H7 (cell line): ENCODE results near the gene LIFR. TPM values are rescaled to one million over a fixed set of nuclear protein-coding genes. Genes with fewer than 3 reads are reported as not detected.

ENCODE experiments used
- DNase-seq: peaks from one replicate; pipeline ENCODE4 v3.0.0; 2012
- H3K27me3 ChIP-seq: 2 replicates; pipeline ENCODE4 v1.6.0; 2011; ENCODE audit warnings: mild to moderate bottlenecking, low read length; ENCODE audit not compliant: control insufficient read depth, insufficient read depth
- H3K36me3 ChIP-seq: replicated peaks from 2 replicates; pipeline ENCODE4 v1.5.1; 2011; ENCODE audit warnings: low read length; ENCODE audit not compliant: control insufficient read depth, insufficient read depth
- H3K4me3 ChIP-seq: 2 replicates; pipeline ENCODE4 v1.5.1; 2011; ENCODE audit warnings: low read depth, mild to moderate bottlenecking, control low read depth, low read length, moderate library complexity; ENCODE audit not compliant: insufficient read depth
- total RNA-seq: library from RNA; depleted of rRNA; stranded (reverse); fragments of >200 nt; shearing (Covaris generic); gene quantifications from 2 replicates; pipeline ENCODE4 v1.2.3, GENCODE V29; 2014

Gene LIFR
- total RNA-seq, 1 experiment from 2014 or later: 10.5 TPM

DNA sequence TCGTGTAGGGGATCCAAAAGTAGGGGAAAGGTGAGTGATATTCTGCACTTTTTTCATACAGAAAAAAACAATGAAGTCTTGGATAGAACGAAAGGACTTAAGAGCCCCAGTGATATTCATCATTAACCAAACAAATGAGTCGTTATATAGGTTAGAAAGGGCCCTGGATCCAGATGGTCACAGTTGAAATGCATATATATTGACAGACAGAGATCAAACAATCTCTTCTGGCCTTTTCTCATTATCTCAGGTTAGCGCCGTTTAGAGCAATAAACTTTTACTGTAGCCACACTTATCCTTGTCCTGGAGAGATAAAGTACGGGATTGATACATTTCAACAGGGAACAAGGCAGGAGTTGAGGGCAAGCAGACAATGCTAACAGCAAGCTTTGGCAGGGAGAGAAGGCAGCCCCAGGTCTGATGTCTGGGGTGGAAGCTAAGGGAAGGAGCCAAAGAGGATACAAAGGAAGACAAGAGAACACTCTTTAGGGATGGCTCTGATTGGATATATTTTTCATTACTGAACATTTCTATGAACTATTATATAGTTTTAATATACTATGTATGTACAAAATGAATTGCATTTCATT, 77.0 kb downstream of the LIFR start:
- no peaks in the 10 kb centered on the region for H3K27me3 ChIP-seq
- no peak overlapping the region for H3K4me3 ChIP-seq
- DNase-seq: no peak
- no peaks in the 10 kb centered on the region; the same call in 1 of the 2 replicates for H3K36me3 ChIP-seq

DNA sequence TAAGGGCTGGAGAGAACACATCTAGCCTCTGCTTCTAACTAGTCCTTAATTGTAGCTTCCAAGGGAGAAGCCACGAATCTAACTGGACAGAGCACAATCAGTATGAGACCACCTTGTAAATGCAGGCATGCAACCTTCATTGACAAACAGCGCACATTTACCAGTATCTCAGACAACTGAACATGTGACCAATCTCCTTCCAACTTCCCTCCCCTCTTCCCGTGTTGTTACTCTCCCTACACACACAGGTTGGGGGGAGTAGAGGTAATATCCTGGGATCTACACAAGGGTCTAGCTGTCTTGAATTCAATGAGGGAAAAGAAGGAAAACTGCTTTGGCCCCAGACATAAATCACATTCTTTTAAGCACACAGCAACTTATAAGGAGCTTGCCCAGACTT, 77.6 kb downstream of the LIFR start:
- no peak for DNase-seq
- no peak overlapping the region for H3K4me3 ChIP-seq
- no peaks in the 10 kb centered on the region; the same call in 1 of the 2 replicates for H3K36me3 ChIP-seq
- H3K27me3 ChIP-seq: no peaks in the 10 kb centered on the region

DNA sequence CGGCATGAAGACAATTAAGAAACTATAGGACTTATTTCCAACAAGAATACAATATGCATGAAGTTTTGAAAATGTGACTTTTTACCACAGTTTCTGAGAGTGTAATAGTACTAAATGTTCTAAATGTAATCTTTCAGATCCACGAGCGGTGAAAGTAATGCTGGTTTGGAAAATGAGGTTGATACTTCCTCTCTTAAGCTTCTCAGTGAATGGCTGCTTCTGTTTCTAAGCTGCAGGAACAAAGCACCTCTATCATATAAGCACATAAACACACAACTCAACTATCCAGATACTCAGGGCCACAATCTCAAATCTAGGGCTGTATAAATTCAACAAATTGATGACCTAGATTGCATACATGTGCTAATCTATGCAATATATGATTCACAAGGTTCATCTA, 78.3 kb downstream of the LIFR start:
- no peak for DNase-seq
- Histone ChIP-seq H3K4me3 (no peak overlapping the region), H3K27me3 (no peaks in the 10 kb centered on the region), H3K36me3 (no peaks in the 10 kb centered on the region; the same call in 1 of the 2 replicates)

DNA sequence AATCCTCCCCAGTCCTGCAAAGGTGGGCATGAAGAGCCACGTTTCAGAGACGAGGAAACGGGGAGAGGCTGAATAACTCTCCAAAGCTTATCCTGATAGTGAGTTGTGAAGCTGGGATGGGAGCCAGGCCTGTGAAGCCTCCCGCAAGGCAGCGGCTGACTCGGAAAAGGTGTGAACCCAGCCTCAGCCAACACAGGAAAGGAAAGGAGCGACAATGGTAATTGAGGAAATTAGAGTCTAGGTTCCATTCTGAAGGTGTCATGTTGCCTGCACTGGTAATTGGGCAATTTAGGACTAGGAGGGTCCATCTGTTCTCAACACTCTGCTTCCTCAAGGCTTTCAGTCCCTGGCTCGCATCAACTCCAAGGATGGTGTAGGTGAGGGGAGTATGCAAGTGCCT, 83.4 kb downstream of the LIFR start:
- Histone ChIP-seq H3K4me3 (no peak overlapping the region), H3K27me3 (no peaks in the 10 kb centered on the region), H3K36me3 (no peaks in the 10 kb centered on the region)
- DNase-seq: no peak

DNA sequence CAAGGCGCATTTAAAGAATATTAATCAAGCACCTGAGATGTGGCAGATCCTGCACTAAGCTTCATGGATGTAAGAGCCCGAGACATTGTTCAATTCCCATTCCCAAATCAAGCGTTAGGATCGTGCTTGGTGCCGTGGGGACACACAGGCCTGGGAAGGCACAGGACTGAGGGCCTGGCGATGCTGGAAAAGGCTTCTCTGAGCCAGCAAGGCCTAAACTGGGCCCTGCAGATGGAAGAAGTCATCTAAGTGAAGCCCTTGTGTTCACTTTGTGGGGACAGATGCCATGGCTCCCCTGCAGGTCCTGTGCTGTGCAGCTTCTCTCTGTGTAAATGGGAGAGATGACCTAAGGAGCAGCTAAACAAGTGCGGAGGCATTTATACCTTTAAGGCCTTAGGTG, 83.9 kb downstream of the LIFR start:
- no peaks in the 10 kb centered on the region for H3K36me3 ChIP-seq
- H3K27me3 ChIP-seq: no peaks in the 10 kb centered on the region
- no peak overlapping the region for H3K4me3 ChIP-seq
- no peak for DNase-seq

DNA sequence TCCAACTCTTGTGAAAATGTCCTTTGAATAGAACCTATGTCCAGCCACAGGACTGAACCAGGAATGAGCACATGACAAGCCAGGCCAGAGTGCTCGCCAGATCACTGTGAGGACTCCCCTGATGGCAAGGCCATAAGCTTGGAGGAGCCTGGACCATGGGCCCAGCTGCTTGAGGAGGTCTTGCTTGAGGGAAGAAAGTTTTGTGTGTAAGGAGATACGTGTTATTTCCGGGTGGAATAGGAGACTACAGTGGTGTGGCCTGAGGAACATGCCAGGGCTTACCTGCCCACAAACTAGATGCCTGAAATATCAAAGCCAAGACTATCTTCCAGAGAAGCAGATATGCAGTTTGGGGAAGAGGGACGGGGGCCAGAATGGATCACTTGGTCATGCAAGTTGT, 84.7 kb downstream of the LIFR start:
- DNase-seq: no peak
- no peaks in the 10 kb centered on the region for H3K36me3 ChIP-seq
- H3K27me3 ChIP-seq: no peaks in the 10 kb centered on the region
- no peak overlapping the region for H3K4me3 ChIP-seq

DNA sequence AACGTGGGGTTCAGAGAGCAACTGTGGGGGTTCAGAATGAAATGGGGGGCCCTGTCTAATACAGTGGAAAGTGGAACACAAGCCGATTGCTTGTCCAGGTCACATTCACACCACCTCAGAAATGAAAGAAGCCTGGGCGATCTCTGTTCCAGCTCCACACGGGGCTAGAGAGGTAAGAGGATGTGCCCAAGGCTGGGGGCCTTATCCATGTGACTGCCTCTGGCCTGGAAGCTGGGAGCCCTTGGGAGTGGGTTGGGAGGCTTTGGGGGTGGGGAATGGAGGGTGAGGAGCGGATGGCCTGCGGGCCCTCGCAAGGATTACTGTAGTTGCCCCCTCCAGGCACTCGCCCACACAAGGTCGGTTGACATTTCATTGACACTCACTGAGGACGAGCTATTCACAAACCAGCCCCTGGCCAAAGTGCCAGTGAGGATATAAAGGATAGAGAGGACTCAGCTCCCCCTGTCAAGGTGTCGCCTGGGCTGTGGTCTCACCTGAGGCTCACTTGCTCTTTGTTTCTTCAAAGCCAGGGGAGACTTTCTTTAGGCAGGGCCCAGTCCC, 86.7 kb downstream of the LIFR start:
- Histone ChIP-seq H3K27me3 (no peaks in the 10 kb centered on the region), H3K4me3 (no peak overlapping the region), H3K36me3 (no peaks in the 10 kb centered on the region)
- no peak for DNase-seq

DNA sequence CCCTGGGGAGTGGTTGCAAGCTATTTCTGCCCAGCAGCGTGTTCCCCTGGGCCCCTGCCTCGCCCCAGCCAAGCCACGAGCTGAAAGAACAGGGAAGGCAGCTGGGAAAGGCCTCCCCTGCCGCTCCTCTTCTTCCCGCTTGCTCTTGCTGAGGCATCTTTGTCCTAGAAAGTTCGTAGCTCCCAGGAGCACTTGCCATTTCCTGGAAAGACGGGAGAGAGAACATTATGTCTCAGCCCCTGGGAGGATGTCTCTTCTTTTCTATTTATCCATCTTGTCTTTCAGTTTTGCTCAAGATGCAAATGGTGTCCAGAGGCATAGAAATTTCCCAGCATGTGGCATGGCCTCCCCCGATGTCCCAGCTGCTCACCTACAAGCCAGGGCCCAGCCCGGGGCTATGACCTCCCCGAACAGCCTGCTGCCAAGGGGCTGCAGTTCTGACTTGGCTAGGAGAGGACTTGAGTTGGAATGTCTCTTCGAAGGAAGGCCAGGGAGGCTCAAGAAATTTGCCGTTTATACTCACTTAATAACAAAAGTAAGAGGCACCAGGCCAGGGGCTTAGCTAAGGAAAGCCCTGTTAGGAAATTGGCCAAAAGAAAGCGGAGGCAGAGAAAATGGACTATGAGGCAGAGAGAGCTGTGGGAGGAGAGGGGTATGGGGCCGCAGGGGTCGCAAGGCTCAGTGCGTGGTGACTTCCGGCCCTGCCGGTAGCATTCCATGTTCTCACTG, 87.3 kb downstream of the LIFR start:
- DNase-seq: peak; percentile 38
- H3K4me3 ChIP-seq: no peak overlapping the region
- H3K36me3 ChIP-seq: no peaks in the 10 kb centered on the region
- H3K27me3 ChIP-seq: no peaks in the 10 kb centered on the region

DNA sequence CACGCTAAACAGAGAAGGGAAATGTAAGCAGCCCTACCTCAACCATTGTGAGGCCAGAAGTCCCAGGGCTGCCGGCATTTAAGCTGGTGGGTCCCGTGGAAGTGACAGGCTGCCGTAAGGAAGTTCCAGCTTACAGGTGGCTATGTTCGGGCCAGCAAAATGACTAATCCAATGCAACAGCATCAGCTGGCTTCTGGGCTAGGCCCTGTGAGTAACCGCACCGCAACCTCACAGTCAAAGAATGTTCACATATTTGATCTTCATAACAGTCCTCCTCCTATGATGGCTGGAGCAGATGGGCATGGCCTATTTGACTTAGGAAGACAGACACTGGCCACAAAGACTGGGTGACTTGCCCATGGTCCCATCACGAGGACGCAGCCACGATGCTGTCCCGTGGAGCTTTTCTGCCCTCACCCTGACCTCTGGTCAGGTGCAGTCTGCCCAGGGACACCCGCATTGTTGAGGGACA, 88.2 kb downstream of the LIFR start:
- Histone ChIP-seq H3K27me3 (no peaks in the 10 kb centered on the region), H3K36me3 (no peaks in the 10 kb centered on the region), H3K4me3 (no peak overlapping the region)
- no peak for DNase-seq

DNA sequence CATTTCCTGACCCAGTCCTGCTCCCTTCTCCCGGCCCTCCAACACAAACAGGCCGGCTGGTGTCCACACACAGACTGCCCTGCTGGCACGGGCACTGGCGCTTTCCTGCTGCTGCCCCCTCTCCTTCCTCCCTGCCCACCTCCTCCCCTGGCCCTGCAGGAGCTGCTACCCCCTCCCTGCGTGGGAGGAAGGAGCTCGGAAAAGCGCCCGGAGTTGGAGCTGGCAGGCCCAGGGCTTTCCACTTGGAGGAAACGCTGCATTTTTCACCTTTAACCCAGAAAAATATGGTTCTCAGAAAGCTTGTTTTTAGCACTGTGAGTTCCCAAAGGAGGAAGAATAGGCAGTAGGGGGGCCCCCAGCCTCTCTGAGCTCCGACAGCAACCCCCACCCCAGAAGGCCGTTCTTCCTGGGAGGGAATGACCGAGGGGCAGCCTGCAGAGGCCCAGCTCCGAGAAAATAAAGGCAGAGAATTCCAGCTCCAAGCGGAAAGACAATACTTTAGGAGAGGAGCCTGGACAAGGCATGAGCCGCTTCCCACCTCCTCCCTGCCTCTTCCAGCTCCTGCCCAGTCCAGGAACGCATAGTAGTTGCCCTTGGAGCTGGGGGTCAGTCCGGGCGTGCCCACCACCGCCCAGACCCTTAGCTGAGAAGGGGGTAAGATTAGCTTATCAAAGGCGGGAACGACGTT, 88.9 kb downstream of the LIFR start:
- no peaks in the 10 kb centered on the region for H3K27me3 ChIP-seq
- H3K4me3 ChIP-seq: no peak overlapping the region
- no peaks in the 10 kb centered on the region for H3K36me3 ChIP-seq
- peak; percentile 63 for DNase-seq

DNA sequence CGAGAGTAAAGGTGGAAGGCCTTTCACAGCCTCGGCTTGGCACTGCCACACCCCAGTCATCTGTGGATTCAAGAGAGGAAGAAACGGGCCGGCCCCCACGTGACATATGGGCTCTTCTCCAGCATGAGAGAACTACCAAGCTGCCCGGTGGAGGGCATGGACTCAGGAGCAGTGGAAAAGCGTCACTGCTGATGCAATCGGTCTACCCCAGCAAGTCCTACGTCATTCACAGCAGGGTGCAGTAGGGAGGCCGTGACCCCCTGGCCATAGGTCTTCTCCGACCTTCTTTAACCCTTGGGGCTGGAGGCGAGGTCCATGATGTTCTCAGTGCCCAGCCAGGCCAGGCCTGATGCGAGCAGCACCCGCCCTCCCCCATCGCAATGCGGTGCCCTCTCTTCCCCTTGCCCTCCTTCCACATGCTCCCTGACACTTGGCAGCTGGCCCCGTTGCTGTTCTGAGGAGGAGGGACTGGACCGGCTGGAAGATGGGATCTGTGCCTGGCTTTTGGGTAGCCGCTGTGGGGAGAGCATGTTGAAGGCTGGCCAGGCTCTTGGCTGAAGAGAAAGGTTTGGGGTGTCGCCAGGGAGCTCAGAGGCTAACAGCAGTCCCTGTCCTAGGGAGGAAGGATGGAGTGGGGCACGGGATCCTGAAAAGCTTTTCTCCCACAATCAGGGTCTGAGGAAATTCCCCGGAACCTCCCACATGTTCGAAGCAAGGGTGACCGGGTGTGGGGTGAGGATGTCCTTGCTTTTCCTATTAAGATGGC, 89.8 kb downstream of the LIFR start:
- Histone ChIP-seq H3K27me3 (no peaks in the 10 kb centered on the region), H3K4me3 (no peak overlapping the region), H3K36me3 (no peaks in the 10 kb centered on the region)
- DNase-seq: peak; percentile 30

DNA sequence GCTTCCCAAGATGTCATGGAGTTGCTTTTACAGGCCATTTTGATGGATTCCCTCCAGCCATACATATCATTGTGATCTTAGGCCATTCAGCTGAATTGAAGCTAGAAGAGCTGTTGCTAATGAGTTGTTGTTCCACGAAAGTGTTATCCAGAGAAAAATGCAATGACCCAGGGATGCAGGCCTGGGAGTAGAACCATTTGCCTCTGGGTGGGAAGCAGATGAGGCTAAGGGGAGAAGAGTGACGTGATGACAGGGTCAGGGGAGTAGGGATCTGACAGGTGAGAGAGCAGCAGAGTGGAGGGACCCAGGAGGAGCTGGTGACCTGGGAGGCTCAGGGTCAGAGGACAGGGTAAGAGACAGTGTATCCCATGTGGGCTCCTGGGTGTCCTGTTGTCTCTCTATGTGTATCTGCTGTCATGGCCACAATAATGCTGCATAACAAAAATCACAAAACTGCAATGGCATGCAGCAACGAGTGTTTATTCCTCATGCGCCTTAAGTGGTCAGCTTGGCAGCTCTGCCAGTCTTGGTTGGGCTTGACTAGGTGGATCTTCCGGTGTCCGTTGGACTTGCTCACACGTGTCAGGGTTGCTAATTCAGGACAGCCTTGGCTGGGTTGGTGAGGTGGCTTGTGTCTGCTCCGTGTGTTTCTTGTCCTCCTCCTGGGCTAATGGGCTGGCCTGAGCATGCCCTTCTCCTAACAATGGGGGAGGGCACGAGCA, 90.6 kb downstream of the LIFR start:
- H3K36me3 ChIP-seq: no peaks in the 10 kb centered on the region
- no peaks in the 10 kb centered on the region for H3K27me3 ChIP-seq
- H3K4me3 ChIP-seq: no peak overlapping the region
- no peak for DNase-seq

DNA sequence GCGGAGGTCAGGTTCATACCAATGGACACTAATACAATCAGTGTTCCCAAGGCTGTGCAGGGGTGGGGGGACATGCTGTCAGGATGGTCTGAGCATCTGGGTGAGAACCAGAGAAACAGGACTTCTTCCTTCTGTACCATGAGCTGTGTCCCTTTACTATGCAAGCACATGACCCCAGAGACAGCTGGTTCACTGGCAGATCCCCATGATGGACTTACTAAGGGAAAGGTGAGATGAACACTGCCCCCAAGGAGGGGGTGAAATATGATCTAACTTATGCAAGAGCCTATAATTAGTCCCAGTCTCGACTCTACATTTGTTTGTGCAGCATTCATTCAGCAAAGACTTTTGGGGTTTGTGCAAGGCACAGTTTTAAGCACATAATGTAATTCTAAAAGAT, 91.4 kb downstream of the LIFR start:
- H3K27me3 ChIP-seq: no peaks in the 10 kb centered on the region
- no peaks in the 10 kb centered on the region for H3K36me3 ChIP-seq
- no peak for DNase-seq
- no peak overlapping the region for H3K4me3 ChIP-seq
